Measurements from ENCODE around the gene DEDD2. TPM values are rescaled to one million over a fixed set of nuclear protein-coding genes. Genes with fewer than 3 reads are reported as not detected.
A peak's percentile ranks its signal among the peaks of the same experiment; 100 is the strongest.

The DEDD2 gene
- total and polyA plus RNA-seq, 2 donors (not counting 3 experiments of a cell fraction or from before 2014, with no cell fraction given): 19.5 to 34.8 TPM

DNA sequence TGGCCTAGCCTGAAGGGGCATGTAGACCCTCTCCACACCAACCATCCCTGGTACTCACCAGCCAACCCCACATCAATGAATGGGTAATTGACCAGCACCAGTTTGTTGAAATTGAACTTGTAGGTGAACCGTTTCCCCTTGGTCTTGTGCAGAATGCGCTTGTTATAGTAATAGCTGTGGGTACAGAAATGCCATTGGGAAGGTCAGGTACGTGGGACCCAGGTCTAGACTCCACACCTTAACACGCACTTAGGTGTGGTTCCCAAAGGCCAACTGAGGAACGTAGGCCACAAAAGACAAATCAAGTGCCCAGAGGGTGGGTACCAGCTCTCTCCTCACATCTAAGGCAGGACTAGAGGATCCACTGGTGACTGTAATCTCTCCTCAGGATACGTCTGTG lies 32.3 kb upstream of the DEDD2 start:
- dilution Hi-C loops (cut with MboI; ENCODE audit: extremely low pct_ligation_motif_present, low sequenced_read_pairs) (no loop called here), intact Hi-C loops (cut with micrococcal nuclease) (no loop called here)
- H3K4me1 ChIP-seq (ENCODE audit: control insufficient read depth, extremely low read depth, insufficient read depth, low read length): peaks cover 37% of the 10 kb centered on the region
- H3K27ac ChIP-seq (ENCODE audit: insufficient read depth, low read depth, low read length): peak overlapping the region; percentile 67
- no peaks in the 10 kb centered on the region for H4K20me1 ChIP-seq (replicated peaks; ENCODE audit: control insufficient read depth, extremely low read depth, insufficient read depth, low read length)
- H2AFZ ChIP-seq (ENCODE audit: low read depth, low read length): no peak overlapping the region
- TF ChIP-seq, protein P1, sequence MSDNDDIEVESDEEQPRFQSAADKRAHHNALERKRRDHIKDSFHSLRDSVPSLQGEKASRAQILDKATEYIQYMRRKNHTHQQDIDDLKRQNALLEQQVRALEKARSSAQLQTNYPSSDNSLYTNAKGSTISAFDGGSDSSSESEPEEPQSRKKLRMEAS (IDR thresholded peaks at IDR 0.05; ENCODE audit: insufficient read depth, insufficient read length): no peak
- BruUV-seq (replicated peaks): no TSS peak
- H3K9me3 ChIP-seq (replicated peaks; ENCODE audit: control insufficient read depth, insufficient read depth, low read length): no peaks in the 10 kb centered on the region
- FAIRE-seq (no peak), DNase-seq (ENCODE audit: low read depth, low spot score) (no peak)
- H3K27me3 ChIP-seq (ENCODE audit: control insufficient read depth in 2 of 2, insufficient read depth in 2 of 2, low read length in 2 of 2): no peaks in the 10 kb centered on the region
- H3K9me1 ChIP-seq (replicated peaks; ENCODE audit: control insufficient read depth, extremely low read depth, insufficient read depth, low read length): no peaks in the 10 kb centered on the region
- no peak overlapping the region for H3K4me2 ChIP-seq (ENCODE audit: insufficient read depth, low read length)
- H3K4me3 ChIP-seq (replicated peaks in 1 of 3; ENCODE audit: insufficient read depth in 1 of 3, low read depth in 1 of 3, low read length in 3 of 3): no peak overlapping the region
- ChIA-PET POLR2A (interaction anchor here (1.2 kb wide), 1 partner anchor 30 kb away, joined by 5 read pairs; no protein-coding TSS in a partner anchor), CTCF (interaction anchor here (11.8 kb wide), 1 partner anchor 30 kb away, joined by 365 read pairs; no protein-coding TSS in a partner anchor)
- peaks cover 51% of the 10 kb centered on the region for H3K79me2 ChIP-seq (ENCODE audit: control insufficient read depth, insufficient read depth, low read length)
- no peak overlapping the region for H3K9ac ChIP-seq (replicated peaks; ENCODE audit: extremely low read depth, insufficient read depth, low read length)
- H3K36me3 ChIP-seq (ENCODE audit: control insufficient read depth in 2 of 2, extremely low read depth in 1 of 2, insufficient read depth in 2 of 2, low read length in 2 of 2): peaks cover 7 to 27% of the 10 kb centered on the region in 2 experiments

DNA sequence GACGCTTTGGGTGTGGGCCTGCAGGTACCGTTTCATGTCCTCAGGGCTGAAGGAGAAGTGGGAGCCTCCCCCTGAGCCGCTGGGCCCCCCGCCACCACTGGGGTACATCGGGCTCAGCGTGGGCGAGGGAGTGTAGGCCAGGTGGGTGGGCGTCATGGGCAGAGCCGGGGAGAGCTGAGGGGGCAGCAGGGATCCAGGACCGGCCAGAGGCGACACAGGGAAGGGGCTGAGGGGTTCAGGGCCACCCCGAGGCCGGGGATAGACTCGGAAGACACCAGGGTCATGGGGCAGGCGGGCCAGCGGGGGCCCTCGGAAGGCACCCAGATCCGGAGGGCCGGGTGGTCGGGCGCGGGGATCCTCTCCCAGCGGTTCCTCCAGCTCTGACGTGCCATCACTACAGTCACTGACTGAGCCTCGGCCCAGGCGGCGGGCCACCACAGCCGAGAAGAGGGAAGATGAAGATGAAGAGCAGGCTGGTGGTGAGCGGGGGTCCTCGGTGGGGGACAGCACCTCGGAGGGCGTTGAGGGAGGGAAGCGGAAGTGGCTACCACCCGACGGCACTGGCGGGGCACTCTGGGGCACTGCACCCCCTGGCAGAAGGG lies 31.8 kb upstream of the DEDD2 start:
- no peaks in the 10 kb centered on the region for H3K9me1 ChIP-seq (replicated peaks; ENCODE audit: control insufficient read depth, extremely low read depth, insufficient read depth, low read length)
- intact Hi-C loops (cut with micrococcal nuclease): no loop called here
- H3K9me3 ChIP-seq (replicated peaks; ENCODE audit: control insufficient read depth, insufficient read depth, low read length): no peaks in the 10 kb centered on the region
- H3K4me2 ChIP-seq (ENCODE audit: insufficient read depth, low read length): no peak overlapping the region
- CTCF ChIA-PET: interaction anchor here (11.8 kb wide), 1 partner anchor 30 kb away, joined by 365 read pairs; no protein-coding TSS in a partner anchor
- dilution Hi-C loops (cut with MboI; ENCODE audit: extremely low pct_ligation_motif_present, low sequenced_read_pairs): no loop called here
- H3K27ac ChIP-seq (ENCODE audit: insufficient read depth, low read depth, low read length): no peak overlapping the region
- H3K4me3 ChIP-seq (replicated peaks in 1 of 3; ENCODE audit: insufficient read depth in 1 of 3, low read depth in 1 of 3, low read length in 3 of 3): no peak overlapping the region
- FAIRE-seq (no peak), DNase-seq (ENCODE audit: low read depth, low spot score) (no peak)
- H3K79me2 ChIP-seq (ENCODE audit: control insufficient read depth, insufficient read depth, low read length): peaks cover 46% of the 10 kb centered on the region
- TF ChIP-seq, protein P1 (IDR thresholded peaks at IDR 0.05; ENCODE audit: insufficient read depth, insufficient read length): no peak
- TF ChIP-seq JUN (IDR thresholded peaks at IDR 0.05; ENCODE audit: borderline replicate concordance, insufficient read depth, insufficient read length, low read depth) (no peak), FOS (IDR thresholded peaks at IDR 0.05; ENCODE audit: borderline replicate concordance, insufficient read depth, low read length) (no peak), GATA2 (IDR thresholded peaks at IDR 0.05; ENCODE audit: insufficient read depth, insufficient read length, low read depth, low read length) (no peak), POLR2AphosphoS5 (IDR thresholded peaks at IDR 0.05; ENCODE audit: insufficient read depth, low read depth, low read length) (no peak), POLR2A (IDR thresholded peaks at IDR 0.05; ENCODE audit: low read depth, low read length) (no peak), EZH2 (IDR thresholded peaks at IDR 0.05; ENCODE audit: borderline replicate concordance, low read depth, low read length, severe bottlenecking) (no peak), MYC (IDR thresholded peaks at IDR 0.05; ENCODE audit: low read depth, low read length) (no peak)
- TF ChIP-seq, protein P2, sequence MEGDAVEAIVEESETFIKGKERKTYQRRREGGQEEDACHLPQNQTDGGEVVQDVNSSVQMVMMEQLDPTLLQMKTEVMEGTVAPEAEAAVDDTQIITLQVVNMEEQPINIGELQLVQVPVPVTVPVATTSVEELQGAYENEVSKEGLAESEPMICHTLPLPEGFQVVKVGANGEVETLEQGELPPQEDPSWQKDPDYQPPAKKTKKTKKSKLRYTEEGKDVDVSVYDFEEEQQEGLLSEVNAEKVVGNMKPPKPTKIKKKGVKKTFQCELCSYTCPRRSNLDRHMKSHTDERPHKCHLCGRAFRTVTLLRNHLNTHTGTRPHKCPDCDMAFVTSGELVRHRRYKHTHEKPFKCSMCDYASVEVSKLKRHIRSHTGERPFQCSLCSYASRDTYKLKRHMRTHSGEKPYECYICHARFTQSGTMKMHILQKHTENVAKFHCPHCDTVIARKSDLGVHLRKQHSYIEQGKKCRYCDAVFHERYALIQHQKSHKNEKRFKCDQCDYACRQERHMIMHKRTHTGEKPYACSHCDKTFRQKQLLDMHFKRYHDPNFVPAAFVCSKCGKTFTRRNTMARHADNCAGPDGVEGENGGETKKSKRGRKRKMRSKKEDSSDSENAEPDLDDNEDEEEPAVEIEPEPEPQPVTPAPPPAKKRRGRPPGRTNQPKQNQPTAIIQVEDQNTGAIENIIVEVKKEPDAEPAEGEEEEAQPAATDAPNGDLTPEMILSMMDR (IDR thresholded peaks at IDR 0.05; ENCODE audit: extremely low read depth in 1 of 2, insufficient read depth in 1 of 2, low read depth in 1 of 2, low read length in 2 of 2): no peak
- H4K20me1 ChIP-seq (replicated peaks; ENCODE audit: control insufficient read depth, extremely low read depth, insufficient read depth, low read length): no peaks in the 10 kb centered on the region
- no peak overlapping the region for H3K9ac ChIP-seq (replicated peaks; ENCODE audit: extremely low read depth, insufficient read depth, low read length)
- H3K4me1 ChIP-seq (ENCODE audit: control insufficient read depth, extremely low read depth, insufficient read depth, low read length): peaks cover 40% of the 10 kb centered on the region
- POLR2A ChIA-PET: interaction anchor here (1.1 kb wide), 1 partner anchor 33 kb away, joined by 3 read pairs; no protein-coding TSS in a partner anchor
- H3K36me3 ChIP-seq (ENCODE audit: control insufficient read depth in 2 of 2, extremely low read depth in 1 of 2, insufficient read depth in 2 of 2, low read length in 2 of 2): peaks cover 7 to 27% of the 10 kb centered on the region in 2 experiments
- H2AFZ ChIP-seq (ENCODE audit: low read depth, low read length): no peak overlapping the region
- H3K27me3 ChIP-seq (ENCODE audit: control insufficient read depth in 2 of 2, insufficient read depth in 2 of 2, low read length in 2 of 2): no peaks in the 10 kb centered on the region
- TSS peak; percentile 1 for BruUV-seq (replicated peaks)

All from endothelial cell of umbilical vein (primary cell).